ENCODE measurements around the gene TXNDC11.
A peak's percentile ranks its signal among the peaks of the same experiment; 100 is the strongest.

Gene TXNDC11

GRCh38 chr16:11687601-11688519, 54.8 kb downstream of the TXNDC11 start:
- peaks cover 23% of the 10 kb centered on the region for H3K36me3 ChIP-seq (ENCODE audit: insufficient read depth, low read length)
- H3K27ac ChIP-seq (ENCODE audit: low read depth, low read length) = no peak overlapping the region
- H3K27me3 ChIP-seq (ENCODE audit: insufficient read depth, low read length) = no peaks in the 10 kb centered on the region
- peaks cover 10% of the 10 kb centered on the region for H3K4me1 ChIP-seq (ENCODE audit: control insufficient read depth, insufficient read depth, low read length, unreplicated experiment)
- no peak overlapping the region for H3K4me3 ChIP-seq (ENCODE audit: low read depth, low read length)
- H2AFZ ChIP-seq (ENCODE audit: low read length, unreplicated experiment) = no peak overlapping the region
- no peaks in the 10 kb centered on the region for H3K79me2 ChIP-seq (ENCODE audit: control insufficient read depth, insufficient read depth, low read length, unreplicated experiment)

- Histone ChIP-seq H3K36me3 (ENCODE audit: insufficient read depth, low read length) (peaks cover 23% of the 10 kb centered on the region), H3K4me3 (ENCODE audit: low read depth, low read length) (no peak overlapping the region), H3K79me2 (ENCODE audit: control insufficient read depth, insufficient read depth, low read length, unreplicated experiment) (peaks cover 4% of the 10 kb centered on the region), H3K4me1 (ENCODE audit: control insufficient read depth, insufficient read depth, low read length, unreplicated experiment) (peaks cover 18% of the 10 kb centered on the region), H3K27ac (ENCODE audit: low read depth, low read length) (no peak overlapping the region), H2AFZ (ENCODE audit: low read length, unreplicated experiment) (no peak overlapping the region), H3K27me3 (ENCODE audit: insufficient read depth, low read length) (no peaks in the 10 kb centered on the region)
These were observed 55.8 kb downstream of the TXNDC11 start for GRCh38 chr16:11686713-11687380.

GRCh38 chr16:11685844-11686618, 56.6 kb downstream of the TXNDC11 start:
- Histone ChIP-seq H3K4me1 (ENCODE audit: control insufficient read depth, insufficient read depth, low read length, unreplicated experiment) (peaks cover 19% of the 10 kb centered on the region), H3K36me3 (ENCODE audit: insufficient read depth, low read length) (peaks cover 23% of the 10 kb centered on the region), H3K79me2 (ENCODE audit: control insufficient read depth, insufficient read depth, low read length, unreplicated experiment) (peaks cover 4% of the 10 kb centered on the region), H3K4me3 (ENCODE audit: low read depth, low read length) (no peak overlapping the region), H3K27me3 (ENCODE audit: insufficient read depth, low read length) (no peaks in the 10 kb centered on the region), H3K27ac (ENCODE audit: low read depth, low read length) (no peak overlapping the region), H2AFZ (ENCODE audit: low read length, unreplicated experiment) (no peak overlapping the region)

DNA sequence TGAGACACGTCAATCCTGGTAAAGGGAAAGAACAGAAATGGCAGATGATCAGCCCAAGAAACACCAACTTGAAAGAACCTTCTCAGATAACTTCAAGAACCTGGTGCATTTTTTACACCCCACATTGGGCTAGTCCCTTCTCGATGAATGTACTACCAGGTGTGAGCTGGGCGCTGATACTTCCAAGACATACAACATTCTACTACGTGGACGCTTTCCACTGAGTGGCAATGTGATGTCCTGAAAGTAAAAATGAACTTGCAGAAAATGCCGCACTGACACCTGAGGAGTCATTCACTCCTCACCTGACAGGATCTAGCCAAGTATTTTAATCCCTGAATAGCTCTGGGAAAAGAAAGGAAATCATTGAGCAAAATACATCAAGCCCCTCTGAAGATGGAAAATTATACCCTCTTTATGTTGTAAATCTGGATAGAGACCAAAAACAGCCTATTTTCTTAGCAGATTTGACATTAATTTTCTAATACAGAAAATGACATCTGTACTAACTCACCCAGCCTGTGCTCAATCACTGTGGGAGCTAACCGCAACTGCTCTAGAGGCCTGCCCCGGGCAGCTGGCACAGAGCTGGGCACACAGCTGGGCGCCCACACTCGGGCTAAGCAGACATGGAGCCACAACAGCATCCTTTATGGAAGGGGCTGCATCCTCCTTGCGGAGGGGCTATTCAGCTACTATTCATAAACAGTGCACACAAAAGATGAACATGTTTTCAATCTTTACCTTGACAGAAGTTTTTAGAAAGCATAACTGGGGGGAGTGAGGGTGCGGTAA, 58.2 kb downstream of the TXNDC11 start:
- Histone ChIP-seq H3K79me2 (ENCODE audit: control insufficient read depth, insufficient read depth, low read length, unreplicated experiment) (peaks cover 4% of the 10 kb centered on the region), H3K36me3 (ENCODE audit: insufficient read depth, low read length) (peaks cover 28% of the 10 kb centered on the region)

DNA sequence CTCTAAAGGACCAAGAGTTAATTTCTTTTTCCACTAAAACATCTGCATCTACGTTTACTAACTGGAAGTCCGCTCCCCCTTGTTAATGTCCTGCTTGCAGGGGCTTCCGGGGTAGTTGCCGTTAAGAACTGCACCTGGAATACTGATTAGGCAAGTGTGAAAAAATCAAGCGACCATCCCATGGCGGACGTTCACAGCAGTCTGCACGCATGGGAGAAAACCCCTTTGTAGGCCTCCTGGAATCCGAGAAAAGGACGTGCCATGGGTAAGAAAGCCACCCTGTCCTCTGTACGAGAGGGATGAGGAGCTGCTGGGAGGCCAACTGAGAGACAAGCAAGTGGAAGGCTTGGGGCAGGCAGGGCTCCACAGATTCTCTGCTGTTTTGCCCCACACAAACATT, 59.5 kb downstream of the TXNDC11 start:
- no peaks in the 10 kb centered on the region for H3K27me3 ChIP-seq (ENCODE audit: insufficient read depth, low read length)
- H3K27ac ChIP-seq (ENCODE audit: low read depth, low read length) = peak overlapping the region; percentile 73
- H3K36me3 ChIP-seq (ENCODE audit: insufficient read depth, low read length) = peaks cover 27% of the 10 kb centered on the region
- no peak overlapping the region for H2AFZ ChIP-seq (ENCODE audit: low read length, unreplicated experiment)
- peaks cover 4% of the 10 kb centered on the region for H3K79me2 ChIP-seq (ENCODE audit: control insufficient read depth, insufficient read depth, low read length, unreplicated experiment)
- peaks cover 15% of the 10 kb centered on the region for H3K4me1 ChIP-seq (ENCODE audit: control insufficient read depth, insufficient read depth, low read length, unreplicated experiment)
- no peak overlapping the region for H3K4me3 ChIP-seq (ENCODE audit: low read depth, low read length)

More for the DNA sequence above, 58.2 kb downstream of the TXNDC11 start:
- H3K27me3 ChIP-seq (ENCODE audit: insufficient read depth, low read length) = no peaks in the 10 kb centered on the region
- no peak overlapping the region for H3K4me3 ChIP-seq (ENCODE audit: low read depth, low read length)
- no peak overlapping the region for H3K27ac ChIP-seq (ENCODE audit: low read depth, low read length)
- peaks cover 15% of the 10 kb centered on the region for H3K4me1 ChIP-seq (ENCODE audit: control insufficient read depth, insufficient read depth, low read length, unreplicated experiment)
- H2AFZ ChIP-seq (ENCODE audit: low read length, unreplicated experiment) = no peak overlapping the region

GRCh38 chr16:11682655-11683096, 60.0 kb downstream of the TXNDC11 start:
- Histone ChIP-seq H2AFZ (ENCODE audit: low read length, unreplicated experiment) (no peak overlapping the region), H3K4me3 (ENCODE audit: low read depth, low read length) (no peak overlapping the region)

GRCh38 chr16:11681976-11682654, 60.5 kb downstream of the TXNDC11 start:
- Histone ChIP-seq H3K4me3 (ENCODE audit: low read depth, low read length) (no peak overlapping the region), H3K27me3 (ENCODE audit: insufficient read depth, low read length) (no peaks in the 10 kb centered on the region), H2AFZ (ENCODE audit: low read length, unreplicated experiment) (no peak overlapping the region), H3K36me3 (ENCODE audit: insufficient read depth, low read length) (peaks cover 19% of the 10 kb centered on the region), H3K79me2 (ENCODE audit: control insufficient read depth, insufficient read depth, low read length, unreplicated experiment) (peaks cover 4% of the 10 kb centered on the region), H3K4me1 (ENCODE audit: control insufficient read depth, insufficient read depth, low read length, unreplicated experiment) (peaks cover 15% of the 10 kb centered on the region), H3K27ac (ENCODE audit: low read depth, low read length) (peak overlapping the region; percentile 73)

More at GRCh38 chr16:11682655-11683096, 60.0 kb downstream of the TXNDC11 start:
- Histone ChIP-seq H3K27me3 (ENCODE audit: insufficient read depth, low read length) (no peaks in the 10 kb centered on the region), H3K4me1 (ENCODE audit: control insufficient read depth, insufficient read depth, low read length, unreplicated experiment) (peaks cover 15% of the 10 kb centered on the region), H3K27ac (ENCODE audit: low read depth, low read length) (peak overlapping the region; percentile 73), H3K36me3 (ENCODE audit: insufficient read depth, low read length) (peaks cover 24% of the 10 kb centered on the region), H3K79me2 (ENCODE audit: control insufficient read depth, insufficient read depth, low read length, unreplicated experiment) (peaks cover 4% of the 10 kb centered on the region)

- peaks cover 15% of the 10 kb centered on the region for H3K4me1 ChIP-seq (ENCODE audit: control insufficient read depth, insufficient read depth, low read length, unreplicated experiment)
- H3K27ac ChIP-seq (ENCODE audit: low read depth, low read length) = no peak overlapping the region
- peaks cover 4% of the 10 kb centered on the region for H3K79me2 ChIP-seq (ENCODE audit: control insufficient read depth, insufficient read depth, low read length, unreplicated experiment)
- no peak overlapping the region for H3K4me3 ChIP-seq (ENCODE audit: low read depth, low read length)
- H3K36me3 ChIP-seq (ENCODE audit: insufficient read depth, low read length) = peaks cover 19% of the 10 kb centered on the region
- H3K27me3 ChIP-seq (ENCODE audit: insufficient read depth, low read length) = no peaks in the 10 kb centered on the region
- H2AFZ ChIP-seq (ENCODE audit: low read length, unreplicated experiment) = no peak overlapping the region
These were observed 61.1 kb downstream of the TXNDC11 start for GRCh38 chr16:11681556-11681955.

GRCh38 chr16:11679941-11680911, 62.4 kb downstream of the TXNDC11 start:
- Histone ChIP-seq H3K27me3 (ENCODE audit: insufficient read depth, low read length) (no peaks in the 10 kb centered on the region), H3K36me3 (ENCODE audit: insufficient read depth, low read length) (peaks cover 15% of the 10 kb centered on the region; the same call in 1 of the 2 replicates), H2AFZ (ENCODE audit: low read length, unreplicated experiment) (no peak overlapping the region), H3K4me1 (ENCODE audit: control insufficient read depth, insufficient read depth, low read length, unreplicated experiment) (peaks cover 15% of the 10 kb centered on the region), H3K79me2 (ENCODE audit: control insufficient read depth, insufficient read depth, low read length, unreplicated experiment) (peaks cover 4% of the 10 kb centered on the region), H3K27ac (ENCODE audit: low read depth, low read length) (no peak overlapping the region), H3K4me3 (ENCODE audit: low read depth, low read length) (no peak overlapping the region)
